Naive thymus-derived CD4-positive, alpha-beta T cell (primary cell): ENCODE measurements around the gene PSD. TPM values are rescaled to one million over a fixed set of nuclear protein-coding genes. Genes with fewer than 3 reads are reported as not detected.

Experiments used
- ATAC-seq: fragments of 150-1000 bp; cut with Tn5 transposase; 2 replicates; pipeline ENCODE4 v1.10.0; 2021; ENCODE audit warnings: mild to moderate bottlenecking, moderate library complexity
- CTCF ChIA-PET: fragments of 350-600 bp; sonication (Branson Sonifier 250); formaldehyde crosslinking; loops from one replicate; lab custom pipeline; 2021; ENCODE audit warnings: antibody characterized with exemption; lab: Charles Lee
- POLR2A ChIA-PET: fragments of 350-600 bp; sonication (Branson Sonifier 250); formaldehyde crosslinking; loops from one replicate; lab custom pipeline; 2021; ENCODE audit warnings: antibody characterized with exemption, inconsistent platforms; lab: Charles Lee
- DNase-seq, 9 donors: peaks; one replicate each; pipeline versions ENCODE4 v3.0.0 to v3.0.0-alpha.2; 2020 to 2022; ENCODE audit warnings: mixed read lengths in 1 of 9
- H3K27ac ChIP-seq: one replicate; pipeline ENCODE4 v1.7.0; 2013; ENCODE audit warnings: mild to moderate bottlenecking, low read depth, low read length, moderate library complexity
- H3K27me3 ChIP-seq, 2 donors: one replicate each; pipeline ENCODE4 v1.7.0; 2013; ENCODE audit warnings: low read length in 2 of 2, mild to moderate bottlenecking in 2 of 2, moderate library complexity in 2 of 2; ENCODE audit not compliant: control insufficient read depth in 2 of 2, insufficient read depth in 2 of 2
- H3K36me3 ChIP-seq, 3 experiments: 1 replicate in 2 of 3; 2 replicates in 1 of 3; pipeline ENCODE4 v1.7.0; 2013; ENCODE audit warnings: low read length in 3 of 3, mild to moderate bottlenecking in 3 of 3, moderate library complexity in 1 of 3; ENCODE audit not compliant: insufficient read depth in 3 of 3, control insufficient read depth in 2 of 3
- H3K4me1 ChIP-seq, 2 donors: one replicate each; pipeline ENCODE4 v1.7.0; 2013; ENCODE audit warnings: low read length in 2 of 2, mild to moderate bottlenecking in 2 of 2, moderate library complexity in 1 of 2; ENCODE audit not compliant: control insufficient read depth in 2 of 2, insufficient read depth in 2 of 2
- H3K4me3 ChIP-seq: 2 replicates; pipeline ENCODE4 v1.7.0; 2013; ENCODE audit warnings: mild to moderate bottlenecking, low read length
- H3K9me3 ChIP-seq, 3 experiments: 1 replicate in 2 of 3; 2 replicates in 1 of 3; pipeline ENCODE4 v1.7.0; 2013; ENCODE audit warnings: low read length in 3 of 3; ENCODE audit not compliant: control insufficient read depth in 2 of 3
- H3K27ac Mint-ChIP-seq, 9 donors: one replicate each; pipeline ENCODE4 v1.8.0; 2020 to 2022; ENCODE audit warnings: mixed read lengths in 9 of 9, mild to moderate bottlenecking in 8 of 9, moderate library complexity in 5 of 9, inconsistent platforms in 2 of 9
- H3K27me3 Mint-ChIP-seq, 5 donors: one replicate each; pipeline ENCODE4 v1.8.0; 2021 to 2022; ENCODE audit warnings: mixed read lengths in 5 of 5, mild to moderate bottlenecking in 1 of 5
- H3K36me3 Mint-ChIP-seq, 5 donors: one replicate each; pipeline ENCODE4 v1.8.0; 2020 to 2022; ENCODE audit warnings: mixed read lengths in 5 of 5, mild to moderate bottlenecking in 3 of 5, inconsistent platforms in 1 of 5
- H3K4me1 Mint-ChIP-seq, 7 donors: one replicate each; pipeline ENCODE4 v1.8.0; 2020 to 2022; ENCODE audit warnings: mixed read lengths in 7 of 7, mild to moderate bottlenecking in 3 of 7, inconsistent platforms in 1 of 7
- H3K4me3 Mint-ChIP-seq, 10 donors: one replicate each; pipeline ENCODE4 v1.8.0; 2020 to 2022; ENCODE audit warnings: mild to moderate bottlenecking in 10 of 10, mixed read lengths in 10 of 10, moderate library complexity in 6 of 10, inconsistent platforms in 2 of 10
- H3K9me3 Mint-ChIP-seq, 11 donors: one replicate each; pipeline ENCODE4 v1.8.0; 2020 to 2022; ENCODE audit warnings: mixed read lengths in 11 of 11, mild to moderate bottlenecking in 4 of 11, inconsistent platforms in 1 of 11, moderate library complexity in 1 of 11
- intact Hi-C, 2 donors: fragments of 100-400 bp; cut with micrococcal nuclease; formaldehyde crosslinking; loops; one replicate each; pipeline ENCODE4 v1.15.1; 2023
- polyA plus RNA-seq, 2 donors: library from polyadenylated mRNA; unstranded; fragments of 300-500 nt; fragmentation: Illumina TruSeq; gene quantifications; one replicate each; pipeline ENCODE4 v1.2.3, GENCODE V29; 2021
- total RNA-seq, 6 experiments: library from RNA in 5 of 6; stranded (reverse) in 5 of 6; gene quantifications; 1 replicate in 5 of 6; 2 replicates in 1 of 6; pipeline ENCODE4 v1.2.3 and lab custom pipeline; 2021 to 2026

The PSD gene
- total and polyA plus RNA-seq, 7 experiments from 2014 or later, result 3.5 to 16.9 (median 8.2) TPM

- Mint-ChIP-seq H3K36me3 (no peaks in the 10 kb centered on the region), H3K4me3 (peak overlapping the region; percentile 73 to 91 (median 87)), H3K4me1 (peaks cover 22 to 50% (median 42%) of the 10 kb centered on the region in 7 donors), H3K9me3 (no peaks in the 10 kb centered on the region), H3K27me3 (peaks cover 0 to 39% (median 18%) of the 10 kb centered on the region in 5 donors), H3K27ac (peak overlapping the region; percentile 42 to 92 (median 87))
- Histone ChIP-seq H3K27ac (peak overlapping the region; percentile 72), H3K4me1 (peaks cover 5 to 36% of the 10 kb centered on the region in 2 donors), H3K36me3 (peaks cover 0 to 2% (median 0%) of the 10 kb centered on the region in 3 experiments), H3K4me3 (peak overlapping the region; percentile 66), H3K9me3 (no peaks in the 10 kb centered on the region), H3K27me3 (peaks cover 0 to 12% of the 10 kb centered on the region in 2 donors)
- ATAC-seq (no peak), DNase-seq (peak in 1 of 9 donors; percentile 17)
- intact Hi-C loops, result loop anchor here (1.0 kb wide), 5 partner anchors 11 to 92 kb away; partner anchors contain the start of genes ACTR1A (in 1 of the 2) and NFKB2 (in 1 of the 2)
- ChIA-PET CTCF (interaction anchor here (1.0 to 3.2 kb wide), 4 partner anchors 9 to 41 kb away, joined by 3 to 16 read pairs (median 5); partner anchors contain the start of genes C10orf95 and FBXL15), POLR2A (interaction anchor here (1.0 to 5.1 kb wide), 8 partner anchors 12 to 232 kb away, joined by 3 to 55 read pairs (median 10); partner anchors contain the start of genes C10orf95, CUEDC2, FBXL15 and NFKB2)
Observed at GRCh38 chr10:102409604-102410428, 8.8 kb downstream of the PSD start.

- CTCF ChIA-PET, result interaction anchor here (1.2 kb wide), 1 partner anchor 8 kb away, joined by 3 read pairs; no protein-coding TSS in a partner anchor
- peaks cover 5 to 36% of the 10 kb centered on the region in 2 donors for H3K4me1 ChIP-seq
- peaks cover 0 to 8% (median 0%) of the 10 kb centered on the region in 3 experiments for H3K36me3 ChIP-seq
- Mint-ChIP-seq H3K9me3 (no peaks in the 10 kb centered on the region), H3K27me3 (peaks cover 0 to 32% (median 18%) of the 10 kb centered on the region in 5 donors), H3K4me1 (peaks cover 22 to 50% (median 42%) of the 10 kb centered on the region in 7 donors), H3K36me3 (no peaks in the 10 kb centered on the region), H3K27ac (peak overlapping the region; percentile 42 to 92 (median 87)), H3K4me3 (peak overlapping the region; percentile 73 to 91 (median 87))
- H3K4me3 ChIP-seq, result peak overlapping the region; percentile 66
- intact Hi-C loops, result loop anchor here (1.0 kb wide), 4 partner anchors 10 to 41 kb away; partner anchors contain the start of gene NFKB2 (in 1 of the 2)
- ATAC-seq (peak; percentile 79), DNase-seq (peak; percentile 53 to 88 (median 76))
- POLR2A ChIA-PET, result interaction anchor here (1.0 to 5.1 kb wide), 8 partner anchors 12 to 233 kb away, joined by 3 to 55 read pairs (median 10); partner anchors contain the start of genes C10orf95, CUEDC2, FBXL15 and NFKB2
- H3K9me3 ChIP-seq, result no peaks in the 10 kb centered on the region
- peak overlapping the region; percentile 72 for H3K27ac ChIP-seq
- peaks cover 0 to 12% of the 10 kb centered on the region in 2 donors for H3K27me3 ChIP-seq
Observed at GRCh38 chr10:102408728-102409603, 9.6 kb downstream of the PSD start.

- peak overlapping the region; percentile 48 to 96 (median 86) for H3K27ac Mint-ChIP-seq
- H3K4me3 ChIP-seq, result no peak overlapping the region
- peaks cover 0 to 8% (median 0%) of the 10 kb centered on the region in 3 experiments for H3K36me3 ChIP-seq
- peaks cover 5 to 35% of the 10 kb centered on the region in 2 donors for H3K4me1 ChIP-seq
- peaks cover 0 to 32% (median 18%) of the 10 kb centered on the region in 5 donors for H3K27me3 Mint-ChIP-seq
- no peaks in the 10 kb centered on the region for H3K9me3 ChIP-seq
- DNase-seq (peak in 1 of 9 donors; percentile 61), ATAC-seq (peak; percentile 6)
- ChIA-PET CTCF (interaction anchor here (0.6 kb wide), 1 partner anchor 171 kb away, joined by 3 read pairs; no protein-coding TSS in a partner anchor), POLR2A (interaction anchor here (1.4 to 4.1 kb wide), 4 partner anchors 10 to 42 kb away, joined by 4 to 53 read pairs (median 10); partner anchors contain the start of gene FBXL15)
- no peaks in the 10 kb centered on the region for H3K9me3 Mint-ChIP-seq
- peaks cover 0 to 4% (median 0%) of the 10 kb centered on the region in 5 donors for H3K36me3 Mint-ChIP-seq
- H3K4me1 Mint-ChIP-seq, result peaks cover 22 to 49% (median 40%) of the 10 kb centered on the region in 7 donors
- H3K4me3 Mint-ChIP-seq, result peak overlapping the region; percentile 44 to 90 (median 80)
- H3K27me3 ChIP-seq, result peaks cover 0 to 12% of the 10 kb centered on the region in 2 donors
- H3K27ac ChIP-seq, result peak overlapping the region; percentile 63
- intact Hi-C loops, result no loop called here
Observed at GRCh38 chr10:102408131-102408727, 10.4 kb downstream of the PSD start.

GRCh38 chr10:102407425-102408130 is 11.0 kb downstream of the PSD start:
- Histone ChIP-seq H3K27me3 (peaks cover 0 to 12% of the 10 kb centered on the region in 2 donors), H3K4me1 (peaks cover 5 to 29% of the 10 kb centered on the region in 2 donors), H3K27ac (peak overlapping the region; percentile 63), H3K36me3 (peaks cover 0 to 8% (median 0%) of the 10 kb centered on the region in 3 experiments), H3K9me3 (no peaks in the 10 kb centered on the region), H3K4me3 (no peak overlapping the region)
- peaks cover 0 to 30% (median 15%) of the 10 kb centered on the region in 5 donors for H3K27me3 Mint-ChIP-seq
- ATAC-seq, result no peak
- CTCF ChIA-PET, result interaction anchor here (0.6 to 1.8 kb wide), 2 partner anchors 10 to 171 kb away, joined by 3 to 5 read pairs; no protein-coding TSS in a partner anchor
- H3K4me1 Mint-ChIP-seq, result peaks cover 22 to 42% (median 34%) of the 10 kb centered on the region in 7 donors
- no peaks in the 10 kb centered on the region for H3K9me3 Mint-ChIP-seq
- intact Hi-C loops, result no loop called here
- H3K27ac Mint-ChIP-seq, result peak overlapping the region in 7 of 9 donors; percentile 41 to 96 (median 87)
- H3K4me3 Mint-ChIP-seq, result peak overlapping the region; percentile 13 to 90 (median 67)
- peaks cover 0 to 4% (median 0%) of the 10 kb centered on the region in 5 donors for H3K36me3 Mint-ChIP-seq
- DNase-seq, result no peak
- POLR2A ChIA-PET, result interaction anchor here (0.5 to 3.4 kb wide), 4 partner anchors 10 to 49 kb away, joined by 3 to 13 read pairs (median 5); partner anchors contain the start of gene FBXL15

GRCh38 chr10:102406815-102407214 is 11.8 kb downstream of the PSD start:
- Mint-ChIP-seq H3K4me3 (peak overlapping the region in 5 of 10 donors; percentile 16 to 90 (median 56)), H3K36me3 (peaks cover 0 to 4% (median 0%) of the 10 kb centered on the region in 5 donors), H3K9me3 (no peaks in the 10 kb centered on the region), H3K27me3 (peaks cover 0 to 26% (median 14%) of the 10 kb centered on the region in 5 donors), H3K4me1 (peaks cover 22 to 37% (median 32%) of the 10 kb centered on the region in 7 donors), H3K27ac (peak overlapping the region in 7 of 9 donors; percentile 3 to 87 (median 82))
- CTCF ChIA-PET, result interaction anchor here (1.8 kb wide), 1 partner anchor 9 kb away, joined by 5 read pairs; no protein-coding TSS in a partner anchor
- Histone ChIP-seq H3K4me3 (no peak overlapping the region), H3K4me1 (peaks cover 5 to 28% of the 10 kb centered on the region in 2 donors), H3K9me3 (no peaks in the 10 kb centered on the region), H3K27me3 (peaks cover 0 to 12% of the 10 kb centered on the region in 2 donors), H3K27ac (no peak overlapping the region), H3K36me3 (peaks cover 0 to 16% (median 0%) of the 10 kb centered on the region in 3 experiments)
- DNase-seq, result no peak
- no peak for ATAC-seq
- intact Hi-C loops, result no loop called here
- POLR2A ChIA-PET, result interaction anchor here (1.4 to 3.4 kb wide), 2 partner anchors 14 to 43 kb away, joined by 4 to 13 read pairs; partner anchors contain the start of gene FBXL15
